ENCODE data around the gene FOXS1.

GRCh38 chr20:31801508-31801907, 43.9 kb downstream of the FOXS1 start:
- TF ChIP-seq CTCF (IDR thresholded peaks at IDR 0.05; ENCODE audit: borderline replicate concordance, extremely low read depth, low read length, poor library complexity, severe bottlenecking), result no peak
- no peak for TF ChIP-seq EZH2 (IDR thresholded peaks at IDR 0.05; ENCODE audit: borderline replicate concordance, low read depth, low read length, severe bottlenecking)
